Mucosa of gallbladder (tissue), 1 donor: ENCODE measurements around the gene S1PR3. TPM values are rescaled to one million over a fixed set of nuclear protein-coding genes. Genes with fewer than 3 reads are reported as not detected.
A peak's percentile ranks its signal among the peaks of the same experiment; 100 is the strongest.

Source experiments
- DNase-seq: peaks from one replicate; pipeline ENCODE4 v3.0.0-alpha.2; 2020; ENCODE audit warnings: low spot score
- total RNA-seq: library from RNA; stranded (reverse); gene quantifications from one replicate; pipeline ENCODE4 v1.2.1, GENCODE V29; 2021
- donor health status: DM: no; HTN: no; CAD: no.

S1PR3 gene
- total RNA-seq, 1 donor from 2014 or later: 36.4 TPM

GRCh38 chr9:88993327-88993726 lies 2.1 kb downstream of the S1PR3 start:
- DNase-seq: no peak

- no peak for DNase-seq
These were observed 2.7 kb downstream of the S1PR3 start for GRCh38 chr9:88993871-88994460.

GRCh38 chr9:88994469-88995199 lies 3.4 kb downstream of the S1PR3 start:
- DNase-seq: no peak

GRCh38 chr9:88995200-88995577 lies 3.9 kb downstream of the S1PR3 start:
- DNase-seq: no peak

- DNase-seq: no peak
These were observed 4.4 kb downstream of the S1PR3 start for GRCh38 chr9:88995627-88996026.

- no peak for DNase-seq
These were observed 5.0 kb downstream of the S1PR3 start for GRCh38 chr9:88996046-88996920.

GRCh38 chr9:88996921-88997235 lies 5.6 kb downstream of the S1PR3 start:
- no peak for DNase-seq

- no peak for DNase-seq
These were observed 6.4 kb downstream of the S1PR3 start for GRCh38 chr9:88997646-88998045.

GRCh38 chr9:88998503-88998902 lies 7.2 kb downstream of the S1PR3 start:
- no peak for DNase-seq

- DNase-seq: peak; percentile 51
These were observed 7.6 kb downstream of the S1PR3 start for GRCh38 chr9:88998911-88999310.

GRCh38 chr9:89000371-89000781 lies 9.1 kb downstream of the S1PR3 start:
- no peak for DNase-seq

GRCh38 chr9:89000973-89001916 lies 10.0 kb downstream of the S1PR3 start:
- peak; percentile 89 for DNase-seq

- DNase-seq: no peak
These were observed 10.8 kb downstream of the S1PR3 start for GRCh38 chr9:89001917-89002540.

- no peak for DNase-seq
These were observed 11.7 kb downstream of the S1PR3 start for GRCh38 chr9:89002987-89003386.

- peak; percentile 6 for DNase-seq
These were observed 14.1 kb downstream of the S1PR3 start for GRCh38 chr9:89005323-89005722.

- DNase-seq: peak; percentile 6
These were observed 15.0 kb downstream of the S1PR3 start for GRCh38 chr9:89006267-89006666.

- DNase-seq: peak; percentile 1
These were observed 16.0 kb downstream of the S1PR3 start for GRCh38 chr9:89006996-89007967.

- DNase-seq: no peak
These were observed 16.9 kb downstream of the S1PR3 start for GRCh38 chr9:89008055-89008743.
